ENCODE measurements around the gene HBEGF.

HBEGF gene

GRCh38 chr5:140371356-140372151 is 25.2 kb upstream of the HBEGF start:
- no peaks in the 10 kb centered on the region for H3K27me3 ChIP-seq (ENCODE audit: insufficient read depth, poor library complexity, severe bottlenecking)
- no peaks in the 10 kb centered on the region for H3K36me3 ChIP-seq (ENCODE audit: low read depth)
- no peak overlapping the region for H3K4me3 ChIP-seq (ENCODE audit: severe bottlenecking)
- no peaks in the 10 kb centered on the region for H3K9me3 ChIP-seq (ENCODE audit: severe bottlenecking)
- ATAC-seq (ENCODE audit: low read depth) (no peak), DNase-seq (ENCODE audit: low spot score) (no peak)
- no peak for TF ChIP-seq CTCF (IDR thresholded peaks at IDR 0.05; ENCODE audit: poor library complexity, severe bottlenecking)
- H3K4me1 ChIP-seq (ENCODE audit: insufficient read depth, poor library complexity, severe bottlenecking): no peaks in the 10 kb centered on the region
- no peak overlapping the region for H3K27ac ChIP-seq (ENCODE audit: poor library complexity, severe bottlenecking)

GRCh38 chr5:140367256-140368013 is 21.0 kb upstream of the HBEGF start:
- DNase-seq (ENCODE audit: low spot score) (no peak), ATAC-seq (ENCODE audit: low read depth) (no peak)
- Histone ChIP-seq H3K4me3 (ENCODE audit: severe bottlenecking) (no peak overlapping the region), H3K27ac (ENCODE audit: poor library complexity, severe bottlenecking) (no peak overlapping the region), H3K9me3 (ENCODE audit: severe bottlenecking) (no peaks in the 10 kb centered on the region), H3K27me3 (ENCODE audit: insufficient read depth, poor library complexity, severe bottlenecking) (no peaks in the 10 kb centered on the region), H3K4me1 (ENCODE audit: insufficient read depth, poor library complexity, severe bottlenecking) (no peaks in the 10 kb centered on the region), H3K36me3 (ENCODE audit: low read depth) (no peaks in the 10 kb centered on the region)
- no peak for TF ChIP-seq CTCF (IDR thresholded peaks at IDR 0.05; ENCODE audit: poor library complexity, severe bottlenecking)

GRCh38 chr5:140366589-140367255 is 20.3 kb upstream of the HBEGF start:
- TF ChIP-seq CTCF (IDR thresholded peaks at IDR 0.05; ENCODE audit: poor library complexity, severe bottlenecking): no peak
- ATAC-seq (ENCODE audit: low read depth) (no peak), DNase-seq (ENCODE audit: low spot score) (no peak)
- Histone ChIP-seq H3K27me3 (ENCODE audit: insufficient read depth, poor library complexity, severe bottlenecking) (no peaks in the 10 kb centered on the region), H3K36me3 (ENCODE audit: low read depth) (no peaks in the 10 kb centered on the region), H3K4me3 (ENCODE audit: severe bottlenecking) (no peak overlapping the region), H3K4me1 (ENCODE audit: insufficient read depth, poor library complexity, severe bottlenecking) (no peaks in the 10 kb centered on the region), H3K9me3 (ENCODE audit: severe bottlenecking) (no peaks in the 10 kb centered on the region), H3K27ac (ENCODE audit: poor library complexity, severe bottlenecking) (no peak overlapping the region)

GRCh38 chr5:140365941-140366340 is 19.5 kb upstream of the HBEGF start:
- H3K36me3 ChIP-seq (ENCODE audit: low read depth): no peaks in the 10 kb centered on the region
- no peak overlapping the region for H3K4me3 ChIP-seq (ENCODE audit: severe bottlenecking)
- H3K27ac ChIP-seq (ENCODE audit: poor library complexity, severe bottlenecking): no peak overlapping the region
- no peaks in the 10 kb centered on the region for H3K4me1 ChIP-seq (ENCODE audit: insufficient read depth, poor library complexity, severe bottlenecking)
- H3K9me3 ChIP-seq (ENCODE audit: severe bottlenecking): no peaks in the 10 kb centered on the region
- DNase-seq (ENCODE audit: low spot score): no peak
- ATAC-seq (ENCODE audit: low read depth): no peak
- no peak for TF ChIP-seq CTCF (IDR thresholded peaks at IDR 0.05; ENCODE audit: poor library complexity, severe bottlenecking)
- no peaks in the 10 kb centered on the region for H3K27me3 ChIP-seq (ENCODE audit: insufficient read depth, poor library complexity, severe bottlenecking)
